Gastrocnemius medialis (tissue), 4 donors: ENCODE data around the gene INAFM1. TPM values are rescaled to one million over a fixed set of nuclear protein-coding genes. Genes with fewer than 3 reads are reported as not detected.
A peak's percentile ranks its signal among the peaks of the same experiment; 100 is the strongest.

Experiments used
- ATAC-seq, 2 donors: fragments of 150-250 bp; one replicate each; pipeline ENCODE4 v1.9.1; 2016
- DNase-seq, 2 donors: peaks; one replicate each; pipeline ENCODE4 v3.0.0-alpha.2; 2019
- H3K27ac ChIP-seq, 4 donors: fragments of 200-600 bp; sonication (generic); 1 replicate in 1 of 4; 2 replicates in 3 of 4; pipeline ENCODE4 v1.5.1; 2016 to 2018; ENCODE audit warnings: mild to moderate bottlenecking in 2 of 4, moderate library complexity in 1 of 4
- H3K27me3 ChIP-seq, 3 donors: fragments of 200-600 bp; sonication (generic) in 2 of 3; 1 replicate in 1 of 3; 2 replicates in 2 of 3; pipeline versions ENCODE4 v1.5.1 to v1.6.0; 2016 to 2019; ENCODE audit warnings: mild to moderate bottlenecking in 1 of 3, moderate library complexity in 1 of 3
- H3K36me3 ChIP-seq, 2 donors: fragments of 200-600 bp; sonication (generic) in 1 of 2; one replicate each; pipeline ENCODE4 v1.5.1; 2017 to 2018
- H3K4me1 ChIP-seq, 2 donors: fragments of 200-600 bp; sonication (generic) in 1 of 2; one replicate each; pipeline ENCODE4 v1.5.1; 2016 to 2017; ENCODE audit warnings: mild to moderate bottlenecking in 2 of 2
- H3K4me3 ChIP-seq, 4 donors: fragments of 200-600 bp; sonication (generic) in 3 of 4; 1 replicate in 1 of 4; 2 replicates in 3 of 4; pipeline ENCODE4 v1.5.1; 2016 to 2019; ENCODE audit warnings: mild to moderate bottlenecking in 2 of 4
- H3K9me3 ChIP-seq, 3 donors: fragments of 200-600 bp; sonication (generic) in 2 of 3; 1 replicate in 1 of 3; 2 replicates in 2 of 3; pipeline ENCODE4 v1.5.1; 2016 to 2019
- CTCF ChIP-seq, 5 experiments: fragments of 450-650 bp in 3 of 5; fragments of 200-600 bp in 2 of 5; sonication (generic) in 2 of 5; IDR thresholded peaks in 4 of 5; conservative IDR thresholded peaks in 1 of 5; 1 replicate in 4 of 5; 2 replicates in 1 of 5; pipeline ENCODE4 v1.5.1; 2016 to 2019; ENCODE audit warnings: antibody characterized with exemption in 5 of 5, mild to moderate bottlenecking in 3 of 5, moderate library complexity in 3 of 5
- POLR2A ChIP-seq, 2 donors: fragments of 450-650 bp; IDR thresholded peaks; one replicate each; pipeline ENCODE4 v1.6.1; 2017; ENCODE audit warnings: antibody characterized with exemption in 2 of 2, mild to moderate bottlenecking in 2 of 2, moderate library complexity in 2 of 2
- in situ Hi-C, 4 donors: fragments of 200-750 bp; cut with MboI; loops; one replicate each; pipeline versions ENCODE4 v1.15.0 to v1.8.0; 2017; ENCODE audit warnings: low sequenced_read_pairs in 4 of 4
- intact Hi-C: fragments of 100-400 bp; cut with DNase I; formaldehyde crosslinking; loops from one replicate; pipeline ENCODE4 v1.15.1; 2023; ENCODE audit warnings: low total_unique reads
- total RNA-seq, 4 donors: library from RNA; depleted of rRNA; stranded (reverse); fragments of >200 nt; gene quantifications; one replicate each; pipeline versions ENCODE4 v1.1.0 to v1.2.3, GENCODE V29; 2016

The INAFM1 gene
- total RNA-seq, 4 donors from 2014 or later, result 3.9 to 8.5 (median 7.2) TPM

GRCh38 chr19:47227352-47228167, 47.1 kb upstream of the INAFM1 start:
- H3K36me3 ChIP-seq, result peaks cover 0 to 1% of the 10 kb centered on the region in 2 donors
- peak overlapping the region; percentile 72 to 100 (median 86) for H3K4me3 ChIP-seq
- peak; percentile 85 to 94 for DNase-seq
- H3K27me3 ChIP-seq, result no peaks in the 10 kb centered on the region
- H3K4me1 ChIP-seq, result peaks cover 26 to 31% of the 10 kb centered on the region in 2 donors
- peak; percentile 24 to 35 for ATAC-seq
- intact Hi-C loops, result loop anchor here (2.0 to 5.0 kb wide), 2 partner anchors 115 to 250 kb away; partner anchors contain the start of gene ZC3H4
- in situ Hi-C loops, result no loop called here
- TF ChIP-seq CTCF (IDR thresholded peaks at IDR 0.05 in 4 of 5, conservative IDR thresholded peaks at IDR 0.05 in 1 of 5) (no peak), POLR2A (IDR thresholded peaks at IDR 0.05) (peak; percentile 66 to 70)
- H3K9me3 ChIP-seq, result no peaks in the 10 kb centered on the region
- peak overlapping the region; percentile 98 to 100 (median 100) for H3K27ac ChIP-seq

- Histone ChIP-seq H3K27me3 (no peaks in the 10 kb centered on the region), H3K27ac (peak overlapping the region; percentile 98 to 100 (median 100)), H3K4me1 (peaks cover 26 to 31% of the 10 kb centered on the region in 2 donors), H3K36me3 (no peaks in the 10 kb centered on the region), H3K9me3 (no peaks in the 10 kb centered on the region), H3K4me3 (peak overlapping the region; percentile 72 to 100 (median 86))
- intact Hi-C loops, result loop anchor here (5.0 kb wide), 1 partner anchor 251 kb away; no protein-coding TSS in a partner anchor
- ATAC-seq (peak in 1 of 2 donors; percentile 2), DNase-seq (peak; percentile 44 to 76)
- no peak for TF ChIP-seq CTCF (IDR thresholded peaks at IDR 0.05 in 4 of 5, conservative IDR thresholded peaks at IDR 0.05 in 1 of 5)
- TF ChIP-seq POLR2A (IDR thresholded peaks at IDR 0.05), result peak; percentile 4 to 61
- in situ Hi-C loops, result no loop called here
Measured at GRCh38 chr19:47228168-47228936, 46.3 kb upstream of the INAFM1 start.

- peak overlapping the region; percentile 98 to 100 (median 100) for H3K27ac ChIP-seq
- no peaks in the 10 kb centered on the region for H3K9me3 ChIP-seq
- intact Hi-C loops (loop anchor here (5.0 kb wide), 1 partner anchor 252 kb away; no protein-coding TSS in a partner anchor), in situ Hi-C loops (no loop called here)
- no peak for ATAC-seq
- DNase-seq, result peak; percentile 31 to 57
- H3K27me3 ChIP-seq, result no peaks in the 10 kb centered on the region
- H3K36me3 ChIP-seq, result no peaks in the 10 kb centered on the region
- H3K4me1 ChIP-seq, result peaks cover 26 to 31% of the 10 kb centered on the region in 2 donors
- peak overlapping the region; percentile 84 to 100 (median 90) for H3K4me3 ChIP-seq
- peak; percentile 37 to 73 for TF ChIP-seq POLR2A (IDR thresholded peaks at IDR 0.05)
- no peak for TF ChIP-seq CTCF (IDR thresholded peaks at IDR 0.05 in 4 of 5, conservative IDR thresholded peaks at IDR 0.05 in 1 of 5)
Measured at GRCh38 chr19:47228937-47229675, 45.6 kb upstream of the INAFM1 start.

- ATAC-seq (no peak), DNase-seq (no peak)
- peak overlapping the region; percentile 98 to 100 (median 100) for H3K27ac ChIP-seq
- no peaks in the 10 kb centered on the region for H3K36me3 ChIP-seq
- in situ Hi-C loops, result no loop called here
- H3K9me3 ChIP-seq, result no peaks in the 10 kb centered on the region
- no peaks in the 10 kb centered on the region for H3K27me3 ChIP-seq
- intact Hi-C loops, result loop anchor here (5.0 kb wide), 1 partner anchor 252 kb away; no protein-coding TSS in a partner anchor
- peaks cover 26 to 31% of the 10 kb centered on the region in 2 donors for H3K4me1 ChIP-seq
- peak overlapping the region; percentile 84 to 100 (median 90) for H3K4me3 ChIP-seq
- no peak for TF ChIP-seq CTCF (IDR thresholded peaks at IDR 0.05 in 4 of 5, conservative IDR thresholded peaks at IDR 0.05 in 1 of 5)
- peak in 1 of 2 donors; percentile 46 for TF ChIP-seq POLR2A (IDR thresholded peaks at IDR 0.05)
Measured at GRCh38 chr19:47229676-47230053, 45.0 kb upstream of the INAFM1 start.
